HEK293 (cell line): ENCODE data around the gene SLC30A5.

ENCODE experiments used
- BCL11B ChIP-seq: fragments of 450-650 bp; formaldehyde crosslinking; IDR thresholded peaks from 2 replicates; pipeline ENCODE4 v1.5.1; 2016; ENCODE audit warnings: low read depth, missing biosample characterization, missing genetic modification characterization
- EGR2 ChIP-seq: fragments of 450-650 bp; formaldehyde crosslinking; IDR thresholded peaks from 2 replicates; pipeline ENCODE4 v1.5.1; 2016; ENCODE audit warnings: low read depth, missing biosample characterization, missing genetic modification characterization
- GLI2 ChIP-seq: fragments of 450-650 bp; formaldehyde crosslinking; IDR thresholded peaks from 2 replicates; pipeline ENCODE4; 2017; ENCODE audit warnings: missing biosample characterization, missing genetic modification characterization, low read depth, borderline replicate concordance
- GLIS1 ChIP-seq: fragments of 450-650 bp; formaldehyde crosslinking; IDR thresholded peaks from 2 replicates; pipeline ENCODE4 v1.5.1; 2016; ENCODE audit warnings: missing biosample characterization, missing genetic modification characterization
- GLIS2 ChIP-seq: fragments of 450-650 bp; formaldehyde crosslinking; IDR thresholded peaks from 2 replicates; pipeline ENCODE4 v1.5.1; 2016; ENCODE audit warnings: missing biosample characterization, missing genetic modification characterization
- HOXA7 ChIP-seq: sonication (generic); formaldehyde crosslinking; IDR thresholded peaks from 2 replicates; pipeline ENCODE4 v1.8.1; 2022; ENCODE audit warnings: missing genetic modification reagents, borderline replicate concordance
- KLF7 ChIP-seq: fragments of 450-650 bp; formaldehyde crosslinking; IDR thresholded peaks from 2 replicates; pipeline ENCODE4 v1.5.1; 2016; ENCODE audit warnings: missing biosample characterization, missing genetic modification characterization, borderline replicate concordance
- MYNN ChIP-seq: fragments of 450-650 bp; formaldehyde crosslinking; IDR thresholded peaks from 2 replicates; pipeline ENCODE4 v1.5.1; 2016; ENCODE audit warnings: missing biosample characterization, missing genetic modification characterization, borderline replicate concordance
- PRDM1 ChIP-seq: fragments of 450-650 bp; formaldehyde crosslinking; IDR thresholded peaks from 2 replicates; pipeline ENCODE4; 2016; ENCODE audit warnings: missing biosample characterization, missing genetic modification characterization
- RBAK ChIP-seq: fragments of 450-650 bp; formaldehyde crosslinking; IDR thresholded peaks from 2 replicates; pipeline ENCODE4 v1.5.1; 2016; ENCODE audit warnings: missing biosample characterization, missing genetic modification characterization
- SALL2 ChIP-seq: fragments of 450-650 bp; formaldehyde crosslinking; IDR thresholded peaks from 2 replicates; pipeline ENCODE4 v1.5.0; 2017; ENCODE audit warnings: missing biosample characterization, mild to moderate bottlenecking, missing genetic modification characterization, borderline replicate concordance
- SP2 ChIP-seq: fragments of 450-650 bp; formaldehyde crosslinking; IDR thresholded peaks from 2 replicates; pipeline ENCODE4 v1.5.1; 2016; ENCODE audit warnings: missing biosample characterization, missing genetic modification characterization
- SP7 ChIP-seq: fragments of 450-650 bp; formaldehyde crosslinking; IDR thresholded peaks from 2 replicates; pipeline ENCODE4 v1.5.1; 2016; ENCODE audit warnings: missing biosample characterization, missing genetic modification characterization
- WT1 ChIP-seq: fragments of 450-650 bp; formaldehyde crosslinking; IDR thresholded peaks from 2 replicates; pipeline ENCODE4 v1.5.1; 2016; ENCODE audit warnings: missing biosample characterization, missing genetic modification characterization
- ZBTB20 ChIP-seq: fragments of 450-650 bp; formaldehyde crosslinking; IDR thresholded peaks from 2 replicates; pipeline ENCODE4 v1.5.1; 2016; ENCODE audit warnings: missing biosample characterization, missing genetic modification characterization
- ZFP37 ChIP-seq: fragments of 450-650 bp; formaldehyde crosslinking; IDR thresholded peaks from 2 replicates; pipeline ENCODE4 v1.5.1; 2016; ENCODE audit warnings: missing biosample characterization, missing genetic modification characterization
- ZIC2 ChIP-seq: fragments of 450-650 bp; formaldehyde crosslinking; IDR thresholded peaks from 2 replicates; pipeline ENCODE4 v1.5.1; 2016; ENCODE audit warnings: missing biosample characterization, missing genetic modification characterization
- ZNF121 ChIP-seq: fragments of 450-650 bp; formaldehyde crosslinking; IDR thresholded peaks from 2 replicates; pipeline ENCODE4 v1.5.1; 2016; ENCODE audit warnings: missing biosample characterization, missing genetic modification characterization
- ZNF146 ChIP-seq: fragments of 450-650 bp; formaldehyde crosslinking; IDR thresholded peaks from 2 replicates; pipeline ENCODE4 v1.5.1; 2016; ENCODE audit warnings: missing biosample characterization, missing genetic modification characterization
- ZNF155 ChIP-seq: fragments of 450-650 bp; formaldehyde crosslinking; IDR thresholded peaks from 2 replicates; pipeline ENCODE4 v1.5.1; 2016; ENCODE audit warnings: missing biosample characterization, missing genetic modification characterization
- ZNF174 ChIP-seq: fragments of 450-650 bp; formaldehyde crosslinking; IDR thresholded peaks from 2 replicates; pipeline ENCODE4 v1.5.0; 2017; ENCODE audit warnings: missing biosample characterization, mild to moderate bottlenecking, missing genetic modification characterization
- ZNF239 ChIP-seq: fragments of 450-650 bp; formaldehyde crosslinking; IDR thresholded peaks from 2 replicates; pipeline ENCODE4 v1.5.1; 2016; ENCODE audit warnings: missing biosample characterization, missing genetic modification characterization
- ZNF24 ChIP-seq: fragments of 450-650 bp; formaldehyde crosslinking; IDR thresholded peaks from 2 replicates; pipeline ENCODE4 v1.5.1; 2016; ENCODE audit warnings: missing biosample characterization, missing genetic modification characterization
- ZNF366 ChIP-seq: fragments of 450-650 bp; formaldehyde crosslinking; conservative IDR thresholded peaks from 2 replicates; pipeline ENCODE4 v1.5.1; 2016; ENCODE audit warnings: missing biosample characterization, missing genetic modification characterization
- ZNF600 ChIP-seq: fragments of 450-650 bp; formaldehyde crosslinking; IDR thresholded peaks from 2 replicates; pipeline ENCODE4 v1.5.1; 2016; ENCODE audit warnings: missing biosample characterization, missing genetic modification characterization
- ZNF660 ChIP-seq: fragments of 450-650 bp; IDR thresholded peaks from 2 replicates; pipeline ENCODE4 v1.5.1; 2018; ENCODE audit warnings: missing biosample characterization, mild to moderate bottlenecking, missing genetic modification characterization
- ZNF664 ChIP-seq: fragments of 450-650 bp; formaldehyde crosslinking; IDR thresholded peaks from 2 replicates; pipeline ENCODE4 v1.5.1; 2016; ENCODE audit warnings: missing biosample characterization, missing genetic modification characterization
- ZNF677 ChIP-seq: fragments of 450-650 bp; IDR thresholded peaks from 2 replicates; pipeline ENCODE4 v1.5.0; 2018; ENCODE audit warnings: missing biosample characterization, mild to moderate bottlenecking, missing genetic modification characterization, moderate library complexity
- ZNF701 ChIP-seq: fragments of 450-650 bp; formaldehyde crosslinking; IDR thresholded peaks from 2 replicates; pipeline ENCODE4 v1.5.1; 2016; ENCODE audit warnings: missing biosample characterization, missing genetic modification characterization
- ZNF707 ChIP-seq: fragments of 450-650 bp; formaldehyde crosslinking; IDR thresholded peaks from 2 replicates; pipeline ENCODE4 v1.5.1; 2016; ENCODE audit warnings: missing biosample characterization, missing genetic modification characterization
- ZNF747 ChIP-seq: fragments of 450-650 bp; formaldehyde crosslinking; IDR thresholded peaks from 2 replicates; pipeline ENCODE4 v1.5.1; 2016; ENCODE audit warnings: missing biosample characterization, missing genetic modification characterization
- ZNF837 ChIP-seq: fragments of 450-650 bp; formaldehyde crosslinking; IDR thresholded peaks from 2 replicates; pipeline ENCODE4 v1.5.1; 2016; ENCODE audit warnings: missing biosample characterization, missing genetic modification characterization
- TF ChIP-seq, protein P1 (sequence below): fragments of 450-650 bp; formaldehyde crosslinking; IDR thresholded peaks from 2 replicates; pipeline ENCODE4 v1.5.1; 2017; ENCODE audit warnings: missing biosample characterization, missing genetic modification characterization
- TF ChIP-seq, protein P2 (sequence below): fragments of 450-650 bp; formaldehyde crosslinking; IDR thresholded peaks from 2 replicates; pipeline ENCODE4 v1.5.1; 2016; ENCODE audit warnings: missing biosample characterization, missing genetic modification characterization
- TF ChIP-seq, protein P3 (sequence below): fragments of 450-650 bp; formaldehyde crosslinking; IDR thresholded peaks from 2 replicates; pipeline ENCODE4 v1.5.1; 2016; ENCODE audit warnings: missing biosample characterization, missing genetic modification characterization
- TF ChIP-seq, protein P4 (sequence below): fragments of 450-650 bp; formaldehyde crosslinking; IDR thresholded peaks from 2 replicates; pipeline ENCODE4 v1.5.1; 2016; ENCODE audit warnings: missing biosample characterization, missing genetic modification characterization

SLC30A5 gene

DNA sequence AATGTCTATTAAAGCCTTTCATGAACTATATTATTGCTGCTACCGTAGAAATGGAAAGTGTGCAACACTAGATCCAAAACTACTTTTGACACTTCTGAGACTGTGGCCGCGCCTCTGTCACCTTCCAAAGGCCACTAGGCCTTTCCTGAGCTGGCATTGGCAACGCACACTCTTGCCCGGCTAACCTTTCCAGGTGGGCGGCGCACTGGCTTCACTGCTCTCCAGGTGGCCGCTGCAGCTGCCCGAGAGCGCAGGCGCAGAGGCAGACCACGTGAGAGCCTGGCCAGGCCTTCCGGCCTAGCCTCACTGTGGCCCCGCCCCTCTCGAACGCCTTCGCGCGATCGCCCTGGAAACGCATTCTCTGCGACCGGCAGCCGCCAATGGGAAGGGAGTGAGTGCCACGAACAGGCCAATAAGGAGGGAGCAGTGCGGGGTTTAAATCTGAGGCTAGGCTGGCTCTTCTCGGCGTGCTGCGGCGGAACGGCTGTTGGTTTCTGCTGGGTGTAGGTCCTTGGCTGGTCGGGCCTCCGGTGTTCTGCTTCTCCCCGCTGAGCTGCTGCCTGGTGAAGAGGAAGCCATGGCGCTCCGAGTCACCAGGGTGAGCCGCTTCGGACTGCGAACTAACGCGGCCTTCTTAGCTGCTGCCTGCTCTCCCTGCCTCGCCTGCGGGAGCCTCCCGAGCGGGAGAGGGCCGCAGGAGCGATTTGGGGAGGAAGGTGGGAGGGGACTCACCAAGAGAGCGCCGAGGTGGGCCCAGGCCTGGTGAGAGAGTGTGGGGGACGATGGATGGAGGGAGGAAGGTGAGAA, 73.1 kb downstream of the SLC30A5 start, which contains the start of gene CCNB1 (continued):
- TF ChIP-seq, protein P1, sequence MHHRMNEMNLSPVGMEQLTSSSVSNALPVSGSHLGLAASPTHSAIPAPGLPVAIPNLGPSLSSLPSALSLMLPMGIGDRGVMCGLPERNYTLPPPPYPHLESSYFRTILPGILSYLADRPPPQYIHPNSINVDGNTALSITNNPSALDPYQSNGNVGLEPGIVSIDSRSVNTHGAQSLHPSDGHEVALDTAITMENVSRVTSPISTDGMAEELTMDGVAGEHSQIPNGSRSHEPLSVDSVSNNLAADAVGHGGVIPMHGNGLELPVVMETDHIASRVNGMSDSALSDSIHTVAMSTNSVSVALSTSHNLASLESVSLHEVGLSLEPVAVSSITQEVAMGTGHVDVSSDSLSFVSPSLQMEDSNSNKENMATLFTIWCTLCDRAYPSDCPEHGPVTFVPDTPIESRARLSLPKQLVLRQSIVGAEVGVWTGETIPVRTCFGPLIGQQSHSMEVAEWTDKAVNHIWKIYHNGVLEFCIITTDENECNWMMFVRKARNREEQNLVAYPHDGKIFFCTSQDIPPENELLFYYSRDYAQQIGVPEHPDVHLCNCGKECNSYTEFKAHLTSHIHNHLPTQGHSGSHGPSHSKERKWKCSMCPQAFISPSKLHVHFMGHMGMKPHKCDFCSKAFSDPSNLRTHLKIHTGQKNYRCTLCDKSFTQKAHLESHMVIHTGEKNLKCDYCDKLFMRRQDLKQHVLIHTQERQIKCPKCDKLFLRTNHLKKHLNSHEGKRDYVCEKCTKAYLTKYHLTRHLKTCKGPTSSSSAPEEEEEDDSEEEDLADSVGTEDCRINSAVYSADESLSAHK (tag by site-specific recombination), result no peak
- TF ChIP-seq MYNN (tag by site-specific recombination) (no peak), SALL2 (tag by site-specific recombination) (no peak), HOXA7 (CRISPR knock-in tag) (no peak), GLIS2 (peak; percentile 29), ZNF660 (peak; percentile 37; the same call in 1 of the 2 replicates), ZNF747 (tag by site-specific recombination) (no peak), ZNF701 (no peak), BCL11B (tag by site-specific recombination) (no peak), EGR2 (tag by site-specific recombination) (peak; percentile 55), ZNF24 (tag by site-specific recombination) (0 out of 2 replicates have a peak, but pooled peaks have one; percentile 27), GLIS1 (tag by site-specific recombination) (peak; percentile 76), SP2 (peak; percentile 96), ZNF677 (tag by site-specific recombination) (no peak), KLF7 (tag by site-specific recombination) (0 out of 2 replicates have a peak, but pooled peaks have one; percentile 25), ZFP37 (tag by site-specific recombination) (peak; percentile 64; the same call in 1 of the 2 replicates), WT1 (tag by site-specific recombination) (peak; percentile 66), ZNF600 (tag by site-specific recombination) (peak; percentile 91), ZNF664 (tag by site-specific recombination) (no peak), SP7 (tag by site-specific recombination) (peak; percentile 35; the same call in 1 of the 2 replicates), GLI2 (no peak), ZNF707 (tag by site-specific recombination) (no peak), ZNF146 (no peak), ZNF155 (no peak), ZNF239 (tag by site-specific recombination) (0 out of 2 replicates have a peak, but pooled peaks have one; percentile 18), ZBTB20 (tag by site-specific recombination) (peak; percentile 62), ZNF174 (tag by site-specific recombination) (no peak), ZIC2 (tag by site-specific recombination) (peak; percentile 47), ZNF366 (tag by site-specific recombination) (peak; percentile 87), PRDM1 (tag by site-specific recombination) (peak; percentile 43; the same call in 1 of the 2 replicates), RBAK (no peak), ZNF121 (no peak), ZNF837 (tag by site-specific recombination) (no peak)
- TF ChIP-seq, protein P2, sequence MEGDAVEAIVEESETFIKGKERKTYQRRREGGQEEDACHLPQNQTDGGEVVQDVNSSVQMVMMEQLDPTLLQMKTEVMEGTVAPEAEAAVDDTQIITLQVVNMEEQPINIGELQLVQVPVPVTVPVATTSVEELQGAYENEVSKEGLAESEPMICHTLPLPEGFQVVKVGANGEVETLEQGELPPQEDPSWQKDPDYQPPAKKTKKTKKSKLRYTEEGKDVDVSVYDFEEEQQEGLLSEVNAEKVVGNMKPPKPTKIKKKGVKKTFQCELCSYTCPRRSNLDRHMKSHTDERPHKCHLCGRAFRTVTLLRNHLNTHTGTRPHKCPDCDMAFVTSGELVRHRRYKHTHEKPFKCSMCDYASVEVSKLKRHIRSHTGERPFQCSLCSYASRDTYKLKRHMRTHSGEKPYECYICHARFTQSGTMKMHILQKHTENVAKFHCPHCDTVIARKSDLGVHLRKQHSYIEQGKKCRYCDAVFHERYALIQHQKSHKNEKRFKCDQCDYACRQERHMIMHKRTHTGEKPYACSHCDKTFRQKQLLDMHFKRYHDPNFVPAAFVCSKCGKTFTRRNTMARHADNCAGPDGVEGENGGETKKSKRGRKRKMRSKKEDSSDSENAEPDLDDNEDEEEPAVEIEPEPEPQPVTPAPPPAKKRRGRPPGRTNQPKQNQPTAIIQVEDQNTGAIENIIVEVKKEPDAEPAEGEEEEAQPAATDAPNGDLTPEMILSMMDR, result peak; percentile 11; the same call in 1 of the 2 replicates
- TF ChIP-seq, protein P3, sequence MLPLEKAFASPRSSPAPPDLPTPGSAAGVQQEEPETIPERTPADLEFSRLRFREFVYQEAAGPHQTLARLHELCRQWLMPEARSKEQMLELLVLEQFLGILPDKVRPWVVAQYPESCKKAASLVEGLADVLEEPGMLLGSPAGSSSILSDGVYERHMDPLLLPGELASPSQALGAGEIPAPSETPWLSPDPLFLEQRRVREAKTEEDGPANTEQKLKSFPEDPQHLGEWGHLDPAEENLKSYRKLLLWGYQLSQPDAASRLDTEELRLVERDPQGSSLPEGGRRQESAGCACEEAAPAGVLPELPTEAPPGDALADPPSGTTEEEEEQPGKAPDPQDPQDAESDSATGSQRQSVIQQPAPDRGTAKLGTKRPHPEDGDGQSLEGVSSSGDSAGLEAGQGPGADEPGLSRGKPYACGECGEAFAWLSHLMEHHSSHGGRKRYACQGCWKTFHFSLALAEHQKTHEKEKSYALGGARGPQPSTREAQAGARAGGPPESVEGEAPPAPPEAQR, result no peak
- TF ChIP-seq, protein P4, sequence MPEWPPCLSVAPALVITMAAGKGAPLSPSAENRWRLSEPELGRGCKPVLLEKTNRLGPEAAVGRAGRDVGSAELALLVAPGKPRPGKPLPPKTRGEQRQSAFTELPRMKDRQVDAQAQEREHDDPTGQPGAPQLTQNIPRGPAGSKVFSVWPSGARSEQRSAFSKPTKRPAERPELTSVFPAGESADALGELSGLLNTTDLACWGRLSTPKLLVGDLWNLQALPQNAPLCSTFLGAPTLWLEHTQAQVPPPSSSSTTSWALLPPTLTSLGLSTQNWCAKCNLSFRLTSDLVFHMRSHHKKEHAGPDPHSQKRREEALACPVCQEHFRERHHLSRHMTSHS (tag by site-specific recombination), result no peak
